WTC11 (cell line): ENCODE data around the gene MERTK. TPM values are rescaled to one million over a fixed set of nuclear protein-coding genes. Genes with fewer than 3 reads are reported as not detected.

Experiments used
- CBFB ChIP-seq: sonication (generic); formaldehyde crosslinking; IDR thresholded peaks from 2 replicates; pipeline ENCODE4 v1.8.1; 2022; ENCODE audit warnings: mild to moderate bottlenecking, low read depth, missing genetic modification reagents
- EMX1 ChIP-seq: fragments of 250-450 bp; sonication (Bioruptor Pico); IDR thresholded peaks from 2 replicates; pipeline ENCODE4 v1.8.0; 2021; ENCODE audit warnings: mild to moderate bottlenecking
- FOXJ3 ChIP-seq: sonication (generic); formaldehyde crosslinking; IDR thresholded peaks from 2 replicates; pipeline ENCODE4 v1.9.0; 2021; ENCODE audit warnings: missing genetic modification reagents, mild to moderate bottlenecking, borderline replicate concordance
- GRHL2 ChIP-seq: fragments of 250-450 bp; sonication (Bioruptor Pico); IDR thresholded peaks from 2 replicates; pipeline ENCODE4 v1.8.0; 2022; ENCODE audit warnings: mild to moderate bottlenecking, moderate library complexity; ENCODE audit not compliant: insufficient replicate concordance, severe bottlenecking
- GTF2I ChIP-seq: fragments of 250-450 bp; sonication (Bioruptor Pico); conservative IDR thresholded peaks from 2 replicates; pipeline ENCODE4 v1.4.0; 2021; ENCODE audit warnings: mild to moderate bottlenecking
- IRF2 ChIP-seq: sonication (generic); formaldehyde crosslinking; IDR thresholded peaks from 2 replicates; pipeline ENCODE4 v1.8.0; 2022; ENCODE audit warnings: low read depth, missing genetic modification reagents, borderline replicate concordance
- JUN ChIP-seq: sonication (generic); formaldehyde crosslinking; IDR thresholded peaks from 2 replicates; pipeline ENCODE4 v1.8.0; 2023; ENCODE audit warnings: mild to moderate bottlenecking, missing genetic modification reagents
- KAT7 ChIP-seq: sonication (generic); formaldehyde crosslinking; IDR thresholded peaks from 2 replicates; pipeline ENCODE4 v1.8.1; 2023; ENCODE audit warnings: missing genetic modification reagents, mild to moderate bottlenecking, borderline replicate concordance
- MXD4 ChIP-seq: fragments of 250-450 bp; sonication (Bioruptor Pico); IDR thresholded peaks from 2 replicates; pipeline ENCODE4 v1.8.0; 2021; ENCODE audit warnings: mild to moderate bottlenecking, moderate library complexity, borderline replicate concordance
- MYBL2 ChIP-seq: sonication (generic); formaldehyde crosslinking; IDR thresholded peaks from 2 replicates; pipeline ENCODE4 v1.8.1; 2023; ENCODE audit warnings: mild to moderate bottlenecking, moderate library complexity, missing genetic modification reagents
- NR1H2 ChIP-seq: sonication (generic); formaldehyde crosslinking; IDR thresholded peaks from 2 replicates; pipeline ENCODE4 v1.9.0; 2021; ENCODE audit warnings: mild to moderate bottlenecking, moderate library complexity, missing genetic modification reagents
- NR2C2 ChIP-seq: sonication (generic); formaldehyde crosslinking; IDR thresholded peaks from 2 replicates; pipeline ENCODE4 v1.8.0; 2022; ENCODE audit warnings: mild to moderate bottlenecking, missing genetic modification reagents
- OVOL2 ChIP-seq: fragments of 250-450 bp; sonication (Bioruptor Pico); IDR thresholded peaks from 2 replicates; pipeline ENCODE4 v1.9.0; 2021; ENCODE audit warnings: mild to moderate bottlenecking, borderline replicate concordance
- TEAD1 ChIP-seq: sonication (generic); formaldehyde crosslinking; IDR thresholded peaks from 2 replicates; pipeline ENCODE4 v1.8.0; 2022; ENCODE audit warnings: mild to moderate bottlenecking, missing genetic modification reagents
- ZNF138 ChIP-seq: sonication (generic); formaldehyde crosslinking; conservative IDR thresholded peaks from 2 replicates; pipeline ENCODE4 v1.8.1; 2022; ENCODE audit warnings: mild to moderate bottlenecking, moderate library complexity, missing genetic modification reagents
- ZNF219 ChIP-seq: sonication (generic); formaldehyde crosslinking; IDR thresholded peaks from 2 replicates; pipeline ENCODE4 v1.8.0; 2023; ENCODE audit warnings: missing genetic modification reagents, mild to moderate bottlenecking, borderline replicate concordance
- ZNF416 ChIP-seq: fragments of 250-450 bp; sonication (Bioruptor Pico); IDR thresholded peaks from 2 replicates; pipeline ENCODE4 v1.9.0; 2021; ENCODE audit warnings: mild to moderate bottlenecking, inconsistent platforms
- total RNA-seq: library from RNA; stranded (reverse); gene quantifications from 3 replicates; pipeline ENCODE4 v1.2.3, GENCODE V29; 2021
- TF ChIP-seq, protein P1 (sequence below): sonication (generic); formaldehyde crosslinking; IDR thresholded peaks from 2 replicates; pipeline ENCODE4 v1.8.0; 2022; ENCODE audit warnings: mild to moderate bottlenecking, missing genetic modification reagents
- TF ChIP-seq, protein P2 (sequence below): sonication (generic); formaldehyde crosslinking; IDR thresholded peaks from 2 replicates; pipeline ENCODE4 v1.8.1; 2023; ENCODE audit warnings: mild to moderate bottlenecking, missing genetic modification reagents
- TF ChIP-seq, protein P3 (sequence below): sonication (generic); formaldehyde crosslinking; IDR thresholded peaks from 2 replicates; pipeline ENCODE4 v1.8.1; 2022; ENCODE audit warnings: low read depth, missing genetic modification reagents, borderline replicate concordance
- TF ChIP-seq, protein P4 (sequence below): sonication (generic); formaldehyde crosslinking; IDR thresholded peaks from 2 replicates; pipeline ENCODE4 v1.8.0; 2022; ENCODE audit warnings: mild to moderate bottlenecking, missing genetic modification reagents
- TF ChIP-seq, protein P5 (sequence below): fragments of 200-600 bp; IDR thresholded peaks from 2 replicates; pipeline ENCODE4 v1.8.0; 2022; ENCODE audit warnings: antibody characterized with exemption
- TF ChIP-seq, protein P6 (sequence below): sonication (generic); formaldehyde crosslinking; IDR thresholded peaks from 2 replicates; pipeline ENCODE4 v1.8.1; 2023; ENCODE audit warnings: mild to moderate bottlenecking, moderate library complexity, missing genetic modification reagents
- TF ChIP-seq, protein P7 (sequence below): sonication (generic); formaldehyde crosslinking; IDR thresholded peaks from 2 replicates; pipeline ENCODE4 v1.8.0; 2023; ENCODE audit warnings: missing genetic modification reagents, mild to moderate bottlenecking, borderline replicate concordance

The MERTK gene
- total RNA-seq, 1 experiment from 2014 or later, result 6.9 TPM

DNA sequence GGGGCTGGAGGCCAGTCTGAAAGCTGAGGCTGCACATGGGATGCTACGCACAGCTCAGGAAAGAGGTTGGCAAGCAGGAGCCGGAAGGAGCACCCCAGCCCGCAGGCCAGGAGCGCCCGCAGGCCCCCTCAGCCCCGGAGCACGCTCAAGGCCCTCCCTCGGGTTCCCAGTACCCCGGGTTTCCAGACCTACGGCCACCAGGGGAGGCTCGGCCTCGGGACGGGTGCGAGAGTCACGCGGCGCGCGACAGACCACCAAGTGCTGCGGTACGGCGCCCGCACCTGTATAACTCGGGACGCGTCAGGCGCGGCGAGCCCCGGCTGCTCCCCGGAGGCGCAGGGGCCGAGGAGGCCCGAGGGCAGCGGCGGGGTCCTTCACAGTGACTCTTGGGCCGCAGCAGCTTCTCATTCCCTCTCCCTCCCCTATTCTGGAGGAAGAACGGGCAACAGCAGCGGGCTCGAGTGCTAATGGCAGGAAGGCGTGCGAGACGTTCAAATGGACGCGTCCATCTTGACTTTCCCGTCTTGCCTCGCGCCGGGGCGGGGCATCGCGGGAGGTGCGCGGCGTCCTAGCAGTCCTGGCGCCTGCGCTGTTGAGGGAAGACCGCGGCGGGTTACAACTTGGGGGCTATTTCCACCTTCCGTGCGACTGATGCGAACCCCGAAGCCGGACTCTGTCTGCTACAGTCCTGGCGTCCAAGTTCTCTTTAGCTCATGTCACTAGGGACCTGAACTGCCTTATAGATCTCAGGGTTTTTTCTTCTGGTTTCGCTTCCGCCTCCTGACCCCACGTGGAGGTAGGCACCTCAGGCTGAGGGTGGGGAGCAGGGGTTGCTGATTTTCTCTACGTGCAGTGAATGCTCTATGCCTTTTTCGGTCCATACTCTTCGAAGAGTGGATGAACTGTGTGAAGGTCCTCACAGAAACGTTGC lies 14.5 kb upstream of the MERTK start, which contains the start of gene ANAPC1 (continued):
- peak; percentile 92; the same call in 1 of the 2 replicates for TF ChIP-seq KAT7
- TF ChIP-seq GRHL2 (CRISPR knock-in tag), result no peak
- TF ChIP-seq TEAD1, result peak; percentile 48
- no peak for TF ChIP-seq GTF2I (CRISPR knock-in tag)
- no peak for TF ChIP-seq JUN
- no peak for TF ChIP-seq IRF2 (CRISPR knock-in tag)
- no peak for TF ChIP-seq EMX1 (CRISPR knock-in tag)
- no peak for TF ChIP-seq NR1H2 (CRISPR knock-in tag)
- TF ChIP-seq, protein P1, sequence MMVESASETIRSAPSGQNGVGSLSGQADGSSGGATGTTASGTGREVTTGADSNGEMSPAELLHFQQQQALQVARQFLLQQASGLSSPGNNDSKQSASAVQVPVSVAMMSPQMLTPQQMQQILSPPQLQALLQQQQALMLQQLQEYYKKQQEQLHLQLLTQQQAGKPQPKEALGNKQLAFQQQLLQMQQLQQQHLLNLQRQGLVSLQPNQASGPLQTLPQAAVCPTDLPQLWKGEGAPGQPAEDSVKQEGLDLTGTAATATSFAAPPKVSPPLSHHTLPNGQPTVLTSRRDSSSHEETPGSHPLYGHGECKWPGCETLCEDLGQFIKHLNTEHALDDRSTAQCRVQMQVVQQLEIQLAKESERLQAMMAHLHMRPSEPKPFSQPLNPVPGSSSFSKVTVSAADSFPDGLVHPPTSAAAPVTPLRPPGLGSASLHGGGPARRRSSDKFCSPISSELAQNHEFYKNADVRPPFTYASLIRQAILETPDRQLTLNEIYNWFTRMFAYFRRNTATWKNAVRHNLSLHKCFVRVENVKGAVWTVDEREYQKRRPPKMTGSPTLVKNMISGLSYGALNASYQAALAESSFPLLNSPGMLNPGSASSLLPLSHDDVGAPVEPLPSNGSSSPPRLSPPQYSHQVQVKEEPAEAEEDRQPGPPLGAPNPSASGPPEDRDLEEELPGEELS (CRISPR knock-in tag), result peak; percentile 82
- TF ChIP-seq, protein P2, sequence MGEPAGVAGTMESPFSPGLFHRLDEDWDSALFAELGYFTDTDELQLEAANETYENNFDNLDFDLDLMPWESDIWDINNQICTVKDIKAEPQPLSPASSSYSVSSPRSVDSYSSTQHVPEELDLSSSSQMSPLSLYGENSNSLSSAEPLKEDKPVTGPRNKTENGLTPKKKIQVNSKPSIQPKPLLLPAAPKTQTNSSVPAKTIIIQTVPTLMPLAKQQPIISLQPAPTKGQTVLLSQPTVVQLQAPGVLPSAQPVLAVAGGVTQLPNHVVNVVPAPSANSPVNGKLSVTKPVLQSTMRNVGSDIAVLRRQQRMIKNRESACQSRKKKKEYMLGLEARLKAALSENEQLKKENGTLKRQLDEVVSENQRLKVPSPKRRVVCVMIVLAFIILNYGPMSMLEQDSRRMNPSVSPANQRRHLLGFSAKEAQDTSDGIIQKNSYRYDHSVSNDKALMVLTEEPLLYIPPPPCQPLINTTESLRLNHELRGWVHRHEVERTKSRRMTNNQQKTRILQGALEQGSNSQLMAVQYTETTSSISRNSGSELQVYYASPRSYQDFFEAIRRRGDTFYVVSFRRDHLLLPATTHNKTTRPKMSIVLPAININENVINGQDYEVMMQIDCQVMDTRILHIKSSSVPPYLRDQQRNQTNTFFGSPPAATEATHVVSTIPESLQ, result no peak
- no peak for TF ChIP-seq ZNF138 (CRISPR knock-in tag)
- TF ChIP-seq, protein P3, sequence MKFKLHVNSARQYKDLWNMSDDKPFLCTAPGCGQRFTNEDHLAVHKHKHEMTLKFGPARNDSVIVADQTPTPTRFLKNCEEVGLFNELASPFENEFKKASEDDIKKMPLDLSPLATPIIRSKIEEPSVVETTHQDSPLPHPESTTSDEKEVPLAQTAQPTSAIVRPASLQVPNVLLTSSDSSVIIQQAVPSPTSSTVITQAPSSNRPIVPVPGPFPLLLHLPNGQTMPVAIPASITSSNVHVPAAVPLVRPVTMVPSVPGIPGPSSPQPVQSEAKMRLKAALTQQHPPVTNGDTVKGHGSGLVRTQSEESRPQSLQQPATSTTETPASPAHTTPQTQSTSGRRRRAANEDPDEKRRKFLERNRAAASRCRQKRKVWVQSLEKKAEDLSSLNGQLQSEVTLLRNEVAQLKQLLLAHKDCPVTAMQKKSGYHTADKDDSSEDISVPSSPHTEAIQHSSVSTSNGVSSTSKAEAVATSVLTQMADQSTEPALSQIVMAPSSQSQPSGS, result no peak
- TF ChIP-seq, protein P4, sequence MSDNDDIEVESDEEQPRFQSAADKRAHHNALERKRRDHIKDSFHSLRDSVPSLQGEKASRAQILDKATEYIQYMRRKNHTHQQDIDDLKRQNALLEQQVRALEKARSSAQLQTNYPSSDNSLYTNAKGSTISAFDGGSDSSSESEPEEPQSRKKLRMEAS (CRISPR knock-in tag), result peak; percentile 90
- peak; percentile 91 for TF ChIP-seq MYBL2 (CRISPR knock-in tag)
- TF ChIP-seq OVOL2 (CRISPR knock-in tag), result no peak
- TF ChIP-seq, protein P5, sequence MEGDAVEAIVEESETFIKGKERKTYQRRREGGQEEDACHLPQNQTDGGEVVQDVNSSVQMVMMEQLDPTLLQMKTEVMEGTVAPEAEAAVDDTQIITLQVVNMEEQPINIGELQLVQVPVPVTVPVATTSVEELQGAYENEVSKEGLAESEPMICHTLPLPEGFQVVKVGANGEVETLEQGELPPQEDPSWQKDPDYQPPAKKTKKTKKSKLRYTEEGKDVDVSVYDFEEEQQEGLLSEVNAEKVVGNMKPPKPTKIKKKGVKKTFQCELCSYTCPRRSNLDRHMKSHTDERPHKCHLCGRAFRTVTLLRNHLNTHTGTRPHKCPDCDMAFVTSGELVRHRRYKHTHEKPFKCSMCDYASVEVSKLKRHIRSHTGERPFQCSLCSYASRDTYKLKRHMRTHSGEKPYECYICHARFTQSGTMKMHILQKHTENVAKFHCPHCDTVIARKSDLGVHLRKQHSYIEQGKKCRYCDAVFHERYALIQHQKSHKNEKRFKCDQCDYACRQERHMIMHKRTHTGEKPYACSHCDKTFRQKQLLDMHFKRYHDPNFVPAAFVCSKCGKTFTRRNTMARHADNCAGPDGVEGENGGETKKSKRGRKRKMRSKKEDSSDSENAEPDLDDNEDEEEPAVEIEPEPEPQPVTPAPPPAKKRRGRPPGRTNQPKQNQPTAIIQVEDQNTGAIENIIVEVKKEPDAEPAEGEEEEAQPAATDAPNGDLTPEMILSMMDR, result no peak
- TF ChIP-seq ZNF219 (CRISPR knock-in tag), result no peak
- TF ChIP-seq, protein P6, sequence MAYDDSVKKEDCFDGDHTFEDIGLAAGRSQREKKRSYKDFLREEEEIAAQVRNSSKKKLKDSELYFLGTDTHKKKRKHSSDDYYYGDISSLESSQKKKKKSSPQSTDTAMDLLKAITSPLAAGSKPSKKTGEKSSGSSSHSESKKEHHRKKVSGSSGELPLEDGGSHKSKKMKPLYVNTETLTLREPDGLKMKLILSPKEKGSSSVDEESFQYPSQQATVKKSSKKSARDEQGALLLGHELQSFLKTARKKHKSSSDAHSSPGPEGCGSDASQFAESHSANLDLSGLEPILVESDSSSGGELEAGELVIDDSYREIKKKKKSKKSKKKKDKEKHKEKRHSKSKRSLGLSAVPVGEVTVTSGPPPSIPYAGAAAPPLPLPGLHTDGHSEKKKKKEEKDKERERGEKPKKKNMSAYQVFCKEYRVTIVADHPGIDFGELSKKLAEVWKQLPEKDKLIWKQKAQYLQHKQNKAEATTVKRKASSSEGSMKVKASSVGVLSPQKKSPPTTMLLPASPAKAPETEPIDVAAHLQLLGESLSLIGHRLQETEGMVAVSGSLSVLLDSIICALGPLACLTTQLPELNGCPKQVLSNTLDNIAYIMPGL, result peak; percentile 85; the same call in 1 of the 2 replicates
- TF ChIP-seq, protein P7, sequence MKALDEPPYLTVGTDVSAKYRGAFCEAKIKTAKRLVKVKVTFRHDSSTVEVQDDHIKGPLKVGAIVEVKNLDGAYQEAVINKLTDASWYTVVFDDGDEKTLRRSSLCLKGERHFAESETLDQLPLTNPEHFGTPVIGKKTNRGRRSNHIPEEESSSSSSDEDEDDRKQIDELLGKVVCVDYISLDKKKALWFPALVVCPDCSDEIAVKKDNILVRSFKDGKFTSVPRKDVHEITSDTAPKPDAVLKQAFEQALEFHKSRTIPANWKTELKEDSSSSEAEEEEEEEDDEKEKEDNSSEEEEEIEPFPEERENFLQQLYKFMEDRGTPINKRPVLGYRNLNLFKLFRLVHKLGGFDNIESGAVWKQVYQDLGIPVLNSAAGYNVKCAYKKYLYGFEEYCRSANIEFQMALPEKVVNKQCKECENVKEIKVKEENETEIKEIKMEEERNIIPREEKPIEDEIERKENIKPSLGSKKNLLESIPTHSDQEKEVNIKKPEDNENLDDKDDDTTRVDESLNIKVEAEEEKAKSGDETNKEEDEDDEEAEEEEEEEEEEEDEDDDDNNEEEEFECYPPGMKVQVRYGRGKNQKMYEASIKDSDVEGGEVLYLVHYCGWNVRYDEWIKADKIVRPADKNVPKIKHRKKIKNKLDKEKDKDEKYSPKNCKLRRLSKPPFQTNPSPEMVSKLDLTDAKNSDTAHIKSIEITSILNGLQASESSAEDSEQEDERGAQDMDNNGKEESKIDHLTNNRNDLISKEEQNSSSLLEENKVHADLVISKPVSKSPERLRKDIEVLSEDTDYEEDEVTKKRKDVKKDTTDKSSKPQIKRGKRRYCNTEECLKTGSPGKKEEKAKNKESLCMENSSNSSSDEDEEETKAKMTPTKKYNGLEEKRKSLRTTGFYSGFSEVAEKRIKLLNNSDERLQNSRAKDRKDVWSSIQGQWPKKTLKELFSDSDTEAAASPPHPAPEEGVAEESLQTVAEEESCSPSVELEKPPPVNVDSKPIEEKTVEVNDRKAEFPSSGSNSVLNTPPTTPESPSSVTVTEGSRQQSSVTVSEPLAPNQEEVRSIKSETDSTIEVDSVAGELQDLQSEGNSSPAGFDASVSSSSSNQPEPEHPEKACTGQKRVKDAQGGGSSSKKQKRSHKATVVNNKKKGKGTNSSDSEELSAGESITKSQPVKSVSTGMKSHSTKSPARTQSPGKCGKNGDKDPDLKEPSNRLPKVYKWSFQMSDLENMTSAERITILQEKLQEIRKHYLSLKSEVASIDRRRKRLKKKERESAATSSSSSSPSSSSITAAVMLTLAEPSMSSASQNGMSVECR, result no peak
- TF ChIP-seq ZNF416 (CRISPR knock-in tag), result 0 out of 2 replicates have a peak, but pooled peaks have one; percentile 5
- TF ChIP-seq CBFB (CRISPR knock-in tag), result no peak; the same call in 1 of the 2 replicates
- TF ChIP-seq MXD4 (CRISPR knock-in tag), result no peak
- TF ChIP-seq NR2C2 (CRISPR knock-in tag), result no peak; the same call in 1 of the 2 replicates
- no peak for TF ChIP-seq FOXJ3 (CRISPR knock-in tag)
